ENCODE results near the gene KRTAP5-7.
"Not testable (repeated sequence)": the region's sequence is repeated elsewhere in the genome, so short reads cannot be mapped to it uniquely, and the experiment has no call there.

The KRTAP5-7 gene

DNA sequence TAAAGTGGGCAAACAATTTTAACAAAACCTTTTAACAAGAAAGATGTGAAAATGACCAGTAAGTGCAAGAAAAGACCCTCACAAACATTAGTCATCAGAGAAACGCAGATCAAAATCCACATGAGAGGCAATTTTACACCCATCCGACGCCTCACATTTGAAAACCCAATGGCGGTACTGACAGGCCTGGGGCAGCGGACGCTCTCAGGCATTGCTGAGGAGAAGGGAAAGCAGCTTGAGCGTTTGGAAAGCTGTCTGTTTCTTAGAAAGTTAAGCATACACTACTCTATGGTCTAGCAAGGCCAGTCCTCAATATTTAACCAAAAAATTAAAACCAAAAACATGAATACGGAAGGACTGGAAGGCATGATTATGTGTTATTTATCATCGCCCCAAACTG is 8.8 kb downstream of the KRTAP5-7 start:
- no peak for DNase-seq

GRCh38 chr11:71537537-71537936 is 10.5 kb downstream of the KRTAP5-7 start:
- DNase-seq = no peak

DNA sequence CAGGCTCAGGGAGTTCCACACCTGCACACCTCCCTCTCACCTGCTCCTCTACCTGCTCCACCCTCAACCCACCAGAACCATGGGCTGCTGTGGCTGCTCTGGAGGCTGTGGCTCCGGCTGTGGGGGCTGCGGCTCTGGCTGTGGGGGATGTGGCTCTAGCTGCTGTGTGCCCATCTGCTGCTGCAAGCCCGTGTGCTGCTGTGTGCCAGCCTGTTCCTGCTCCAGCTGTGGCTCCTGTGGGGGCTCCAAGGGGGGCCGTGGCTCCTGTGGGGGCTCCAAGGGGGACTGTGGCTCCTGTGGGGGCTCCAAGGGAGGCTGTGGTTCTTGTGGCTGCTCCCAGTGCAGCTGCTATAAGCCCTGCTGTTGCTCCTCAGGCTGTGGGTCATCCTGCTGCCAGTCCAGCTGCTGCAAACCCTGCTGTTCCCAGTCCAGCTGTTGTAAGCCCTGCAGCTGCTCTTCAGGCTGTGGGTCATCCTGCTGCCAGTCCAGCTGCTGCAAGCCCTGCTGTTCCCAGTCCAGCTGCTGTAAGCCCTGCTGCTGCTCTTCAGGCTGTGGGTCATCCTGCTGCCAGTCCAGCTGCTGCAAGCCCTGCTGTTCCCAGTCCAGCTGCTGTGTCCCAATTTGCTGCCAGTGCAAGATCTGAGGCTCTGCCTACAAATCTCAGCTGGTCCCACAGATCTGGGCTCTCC is 11.1 kb downstream of the KRTAP5-7 start, which contains the start of gene KRTAP5-8:
KRTAP5-8 (plus strand) TSS at position 49 of the 689 bp plus-strand sequence; CDS start at position 80, 31 bp downstream.
- DNase-seq = not testable (repeated sequence)

GRCh38 chr11:71538666-71538990 is 11.6 kb downstream of the KRTAP5-7 start:
- no peak for DNase-seq

DNA sequence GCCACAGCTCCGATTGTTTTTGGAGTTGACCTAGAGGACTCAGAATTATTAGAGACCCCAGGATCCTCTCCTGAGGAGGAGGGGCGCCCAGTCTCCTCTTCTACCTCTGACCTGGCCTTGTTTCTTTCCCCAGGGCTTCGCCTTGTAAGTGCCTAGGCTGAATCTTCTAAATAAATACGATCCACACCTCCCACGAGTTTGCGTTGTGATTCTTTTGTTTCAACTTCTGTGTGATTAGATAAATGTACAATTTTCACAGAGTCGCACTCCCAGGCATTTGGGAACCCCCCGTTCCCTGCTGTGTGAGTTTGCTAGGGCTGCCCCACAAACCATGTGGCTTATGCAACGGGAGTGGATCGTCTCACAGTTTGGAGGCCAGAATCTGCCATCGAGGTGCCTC is 11.9 kb downstream of the KRTAP5-7 start:
- DNase-seq = no peak

GRCh38 chr11:71539971-71540370 is 12.9 kb downstream of the KRTAP5-7 start:
- DNase-seq = not testable (repeated sequence)

GRCh38 chr11:71540521-71541304 is 13.6 kb downstream of the KRTAP5-7 start:
- not testable (repeated sequence) for DNase-seq

DNA sequence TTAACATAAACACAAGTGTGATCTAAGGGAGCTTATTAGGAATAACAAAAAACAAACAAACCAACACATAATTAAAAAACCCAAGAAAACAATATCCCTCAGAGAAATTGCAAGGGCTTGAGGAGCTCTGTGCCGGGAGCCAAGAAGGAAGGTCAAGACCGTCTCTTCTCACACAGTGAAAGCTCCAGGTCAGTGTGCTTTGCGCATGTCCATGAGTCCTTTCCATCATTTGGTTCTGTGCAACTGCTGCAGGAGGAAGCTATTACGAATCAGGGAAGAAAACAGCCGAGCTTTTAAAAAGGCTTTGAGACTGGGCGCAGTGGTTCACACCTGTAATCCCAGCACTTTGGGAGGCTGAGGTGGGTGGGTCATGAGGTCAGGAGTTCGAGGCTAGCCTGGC is 15.3 kb downstream of the KRTAP5-7 start:
- DNase-seq = no peak

- no peak for DNase-seq
Observed at GRCh38 chr11:71542879-71543777, 16.1 kb downstream of the KRTAP5-7 start.

- DNase-seq = no peak
Observed at GRCh38 chr11:71543866-71544265, 16.8 kb downstream of the KRTAP5-7 start.

DNA sequence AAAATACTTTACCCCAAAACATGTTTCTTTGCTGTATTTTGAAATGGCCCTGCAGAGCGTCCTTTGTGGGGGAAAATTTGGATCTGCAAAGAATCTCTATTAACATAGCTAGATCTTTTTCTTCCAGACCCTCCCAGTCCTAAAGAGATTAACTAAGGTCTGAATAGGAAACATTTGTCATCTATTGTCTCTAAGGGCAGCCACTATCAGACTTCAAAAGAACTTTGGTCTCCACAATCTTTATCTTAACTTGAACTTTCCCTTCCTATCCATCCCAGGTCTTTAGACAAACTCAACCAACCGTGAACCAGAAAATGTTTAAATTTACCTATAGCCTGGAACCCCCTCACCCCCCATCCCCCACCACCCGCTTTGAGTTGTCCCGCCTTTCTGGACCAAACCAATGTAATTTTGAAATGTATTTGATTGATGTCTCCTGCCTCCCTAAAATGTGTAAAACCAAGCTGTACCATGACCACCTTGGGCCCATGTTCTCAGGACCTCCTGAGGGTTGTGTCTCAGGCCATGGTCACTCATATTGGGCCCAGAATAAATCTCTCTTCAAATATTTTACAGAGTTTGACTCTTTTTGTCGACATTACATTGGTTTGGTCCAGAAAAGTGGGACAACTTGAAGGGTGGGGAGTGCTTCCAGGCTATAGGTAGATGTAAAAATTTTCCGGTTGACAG is 17.6 kb downstream of the KRTAP5-7 start:
- no peak for DNase-seq

DNA sequence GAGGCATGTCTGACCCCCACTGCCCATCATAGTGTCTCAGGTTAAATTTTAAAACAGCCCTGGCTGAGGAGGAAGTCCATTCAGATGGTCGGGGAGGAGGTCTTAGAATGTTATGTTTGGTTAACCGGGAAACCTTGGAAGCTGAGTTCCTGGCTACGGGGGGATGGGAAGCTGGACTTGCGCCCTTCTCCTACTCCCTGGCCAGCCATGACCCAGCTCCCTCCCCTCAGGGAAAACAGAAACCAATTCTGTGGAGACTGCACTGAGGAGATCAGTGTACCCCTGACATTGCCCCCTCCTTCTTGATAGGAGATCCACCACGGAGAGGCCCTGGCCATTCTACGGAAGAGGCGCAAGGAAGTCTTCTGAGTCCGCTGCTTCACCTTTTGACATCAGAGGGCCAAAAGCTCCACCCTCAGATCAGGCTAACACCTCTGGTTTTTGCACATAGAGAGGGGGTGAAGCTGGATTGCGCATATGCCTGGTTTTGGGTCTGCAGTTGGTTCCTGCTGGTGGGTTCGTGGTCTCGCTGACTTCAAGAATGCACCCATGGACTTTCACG is 18.4 kb downstream of the KRTAP5-7 start:
- DNase-seq = no peak

DNA sequence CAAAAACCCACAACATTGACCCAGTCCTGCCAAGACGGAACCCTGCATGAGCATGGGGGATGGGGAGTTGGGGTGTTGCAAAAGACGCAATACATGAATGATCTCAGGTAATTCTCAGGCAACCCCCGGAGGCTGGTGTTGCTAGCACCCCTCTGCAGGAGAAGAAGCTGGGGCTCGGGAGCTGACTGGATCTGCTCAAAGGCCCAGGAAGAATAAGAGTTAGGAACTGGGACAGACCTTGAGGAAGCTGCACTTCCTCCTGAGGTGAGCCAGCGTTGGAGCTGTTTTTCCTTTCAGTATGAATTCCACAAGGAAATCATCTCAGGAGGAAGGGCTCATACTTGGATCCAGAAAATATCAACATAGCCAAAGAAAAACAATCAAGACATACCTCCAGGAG is 21.1 kb downstream of the KRTAP5-7 start, which contains the start of gene KRTAP5-9:
KRTAP5-9 (plus strand) TSS at position 301 of the 400 bp plus-strand sequence. CDS start 238 bp downstream, outside the sequence.
- DNase-seq = no peak

DNA sequence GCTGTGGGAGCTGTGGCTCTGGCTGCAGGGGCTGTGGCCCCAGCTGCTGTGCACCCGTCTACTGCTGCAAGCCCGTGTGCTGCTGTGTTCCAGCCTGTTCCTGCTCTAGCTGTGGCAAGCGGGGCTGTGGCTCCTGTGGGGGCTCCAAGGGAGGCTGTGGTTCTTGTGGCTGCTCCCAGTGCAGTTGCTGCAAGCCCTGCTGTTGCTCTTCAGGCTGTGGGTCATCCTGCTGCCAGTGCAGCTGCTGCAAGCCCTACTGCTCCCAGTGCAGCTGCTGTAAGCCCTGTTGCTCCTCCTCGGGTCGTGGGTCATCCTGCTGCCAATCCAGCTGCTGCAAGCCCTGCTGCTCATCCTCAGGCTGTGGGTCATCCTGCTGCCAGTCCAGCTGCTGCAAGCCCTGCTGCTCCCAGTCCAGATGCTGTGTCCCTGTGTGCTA is 21.7 kb downstream of the KRTAP5-7 start:
- no peak for DNase-seq

- DNase-seq = no peak
Observed at GRCh38 chr11:71551711-71552110, 24.6 kb downstream of the KRTAP5-7 start.

- no peak for DNase-seq
Observed at GRCh38 chr11:71554996-71555395, 27.9 kb downstream of the KRTAP5-7 start.

DNA sequence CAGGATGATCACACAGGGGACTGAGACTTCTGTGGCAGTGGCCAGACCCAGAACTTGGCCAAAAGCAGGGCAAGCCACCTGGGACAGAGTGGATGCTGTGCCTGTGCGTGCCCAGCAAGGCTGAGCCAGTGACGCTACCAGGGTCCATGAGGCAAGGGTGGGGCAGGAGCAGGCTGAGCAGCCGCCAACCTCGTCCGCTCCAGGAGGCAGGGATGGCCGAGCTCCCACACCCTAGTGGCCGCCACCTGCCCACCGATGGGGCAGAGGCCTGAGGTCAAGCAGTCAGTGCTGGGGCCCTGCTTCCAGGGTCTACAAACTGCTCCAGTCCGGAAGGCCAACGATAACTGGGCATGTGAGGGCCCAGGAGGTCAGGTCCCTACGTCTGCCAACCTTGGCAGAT is 28.4 kb downstream of the KRTAP5-7 start:
- DNase-seq = no peak

GRCh38 chr11:71556018-71556417 is 29.0 kb downstream of the KRTAP5-7 start:
- DNase-seq = no peak

GRCh38 chr11:71557257-71557656 is 30.2 kb downstream of the KRTAP5-7 start:
- DNase-seq = no peak

DNA sequence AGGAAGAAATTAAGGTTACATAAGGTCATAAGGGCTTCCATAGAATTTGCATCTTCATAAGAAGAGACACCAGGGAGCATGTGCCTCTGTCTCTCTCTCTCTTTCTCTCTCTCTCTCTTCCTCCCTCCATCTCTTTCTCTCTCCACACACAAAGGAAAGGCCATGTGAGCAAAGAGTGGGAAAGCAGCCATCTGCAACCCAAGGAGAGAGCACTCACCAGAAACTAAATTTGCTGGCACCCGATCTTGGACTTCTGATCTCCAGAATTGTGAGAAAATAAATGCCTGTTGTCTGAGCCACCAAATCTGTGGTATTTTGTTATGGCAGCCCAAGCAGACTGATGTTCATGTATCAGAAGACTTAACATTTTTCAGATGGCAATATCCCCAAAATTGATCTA is 31.9 kb downstream of the KRTAP5-7 start:
- DNase-seq = no peak

DNA sequence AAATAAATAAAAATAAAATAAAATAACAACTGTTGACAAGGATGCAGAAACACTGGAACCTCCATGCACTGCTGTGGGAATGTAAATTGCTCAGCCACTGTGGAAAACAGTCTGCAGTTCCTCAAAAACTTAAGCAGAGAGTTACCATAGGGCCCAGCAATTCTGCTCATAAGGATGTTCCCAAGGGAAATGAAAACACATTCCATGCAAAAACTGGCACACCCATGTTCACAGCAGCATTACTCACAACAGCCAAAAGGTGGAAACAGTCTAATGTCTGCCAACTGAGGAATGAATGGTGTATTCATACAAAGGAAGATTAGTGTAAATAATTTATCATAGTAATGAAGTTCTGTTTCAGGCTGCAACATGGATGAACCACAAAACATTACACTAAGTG is 35.1 kb downstream of the KRTAP5-7 start:
- DNase-seq = no peak

GRCh38 chr11:71563406-71563805 is 36.3 kb downstream of the KRTAP5-7 start:
- no peak for DNase-seq

Data from activated CD4-positive, alpha-beta T cell treated with anti-CD3 and anti-CD28 coated beads for 1 hour (primary cell).